Ovary (tissue), 3 donors: ENCODE data around the gene ERFL.

Experiments used
- EP300 ChIP-seq: sonication (generic); formaldehyde crosslinking; IDR thresholded peaks from one replicate; pipeline ENCODE4 v1.6.1; 2017; ENCODE audit warnings: antibody characterized with exemption
- POLR2A ChIP-seq: fragments of 450-650 bp; IDR thresholded peaks from one replicate; pipeline ENCODE4 v1.6.1; 2017; ENCODE audit warnings: antibody characterized with exemption, mild to moderate bottlenecking, moderate library complexity
- TF ChIP-seq, protein P1 (sequence below), 3 donors: fragments of 450-650 bp in 2 of 3; fragments of 200-600 bp in 1 of 3; IDR thresholded peaks; one replicate each; pipeline versions ENCODE4 v1.5.1 to v1.8.0; 2016 to 2022; ENCODE audit warnings: antibody characterized with exemption in 3 of 3, mild to moderate bottlenecking in 1 of 3
- donor health status: DM: no; HTN: no; CAD: no.

DNA sequence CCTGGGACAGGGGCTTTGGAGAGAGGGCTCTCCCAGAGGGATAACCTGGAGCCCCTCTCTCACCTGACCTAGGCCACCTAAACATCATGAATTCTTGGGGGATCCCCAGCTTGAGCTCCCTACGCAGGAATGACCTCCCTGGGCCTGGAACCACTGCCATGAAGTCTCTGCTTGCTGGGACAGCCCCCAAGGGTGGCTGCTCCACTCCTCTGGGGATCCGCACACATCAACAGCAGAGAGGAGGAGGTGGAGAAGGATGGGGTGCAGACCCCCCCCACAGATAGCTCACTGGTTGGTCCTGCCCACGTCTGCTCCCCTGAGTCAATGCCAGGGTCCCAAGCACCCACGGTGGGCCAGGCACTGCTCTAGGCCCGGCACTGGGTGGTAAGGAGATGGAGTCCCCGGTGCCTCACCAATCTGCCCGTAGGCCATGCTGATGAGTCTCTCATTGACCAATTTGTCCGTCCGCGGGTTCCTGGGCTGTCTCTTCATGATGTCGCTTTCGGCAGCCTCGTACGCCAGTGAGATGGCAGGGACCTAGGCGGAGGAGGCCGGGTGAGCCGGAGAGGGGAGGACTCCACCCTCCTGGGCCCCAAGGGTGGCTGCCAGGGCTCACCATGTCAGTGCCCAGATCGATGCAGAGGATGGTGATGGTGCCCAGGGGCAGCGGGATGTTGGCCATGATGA, 41.7 kb upstream of the ERFL start:
- TF ChIP-seq POLR2A: no peak
- no peak for TF ChIP-seq EP300
- TF ChIP-seq, protein P1, sequence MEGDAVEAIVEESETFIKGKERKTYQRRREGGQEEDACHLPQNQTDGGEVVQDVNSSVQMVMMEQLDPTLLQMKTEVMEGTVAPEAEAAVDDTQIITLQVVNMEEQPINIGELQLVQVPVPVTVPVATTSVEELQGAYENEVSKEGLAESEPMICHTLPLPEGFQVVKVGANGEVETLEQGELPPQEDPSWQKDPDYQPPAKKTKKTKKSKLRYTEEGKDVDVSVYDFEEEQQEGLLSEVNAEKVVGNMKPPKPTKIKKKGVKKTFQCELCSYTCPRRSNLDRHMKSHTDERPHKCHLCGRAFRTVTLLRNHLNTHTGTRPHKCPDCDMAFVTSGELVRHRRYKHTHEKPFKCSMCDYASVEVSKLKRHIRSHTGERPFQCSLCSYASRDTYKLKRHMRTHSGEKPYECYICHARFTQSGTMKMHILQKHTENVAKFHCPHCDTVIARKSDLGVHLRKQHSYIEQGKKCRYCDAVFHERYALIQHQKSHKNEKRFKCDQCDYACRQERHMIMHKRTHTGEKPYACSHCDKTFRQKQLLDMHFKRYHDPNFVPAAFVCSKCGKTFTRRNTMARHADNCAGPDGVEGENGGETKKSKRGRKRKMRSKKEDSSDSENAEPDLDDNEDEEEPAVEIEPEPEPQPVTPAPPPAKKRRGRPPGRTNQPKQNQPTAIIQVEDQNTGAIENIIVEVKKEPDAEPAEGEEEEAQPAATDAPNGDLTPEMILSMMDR (IDR thresholded peaks at IDR 0.05): no peak
